GM20431 (cell line): ENCODE data around the gene CCDC149.

Experiments used
- in situ Hi-C: fragments of 300-500 bp; cut with MseI, MboI; formaldehyde crosslinking; loops from one replicate; pipeline ENCODE4 v1.15.0; 2020; ENCODE audit warnings: low sequenced_read_pairs; ENCODE audit not compliant: unreplicated experiment

CCDC149 gene

DNA sequence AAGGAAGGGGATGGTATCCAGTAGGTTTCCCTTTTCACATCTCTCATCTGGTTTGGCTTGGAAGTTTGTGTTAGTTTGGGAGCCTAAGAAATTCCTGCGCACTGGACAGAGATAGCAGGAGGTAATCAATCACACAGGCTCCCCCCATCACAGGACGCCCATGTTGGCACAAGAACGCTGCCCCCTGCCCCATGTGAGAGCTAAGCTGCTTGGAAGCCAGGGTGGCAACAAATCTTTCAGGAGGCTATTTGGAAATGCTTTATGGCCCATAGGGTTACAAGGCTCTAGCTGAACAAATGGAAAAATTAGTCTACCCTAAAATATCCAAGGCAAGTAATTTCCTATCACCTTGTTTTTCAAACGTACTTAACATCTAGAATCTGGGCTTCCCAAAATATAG, 63.5 kb downstream of the CCDC149 start:
- in situ Hi-C loops, result no loop called here

- in situ Hi-C loops, result no loop called here
Measured at GRCh38 chr4:24846716-24847115, 66.1 kb downstream of the CCDC149 start.

- in situ Hi-C loops, result no loop called here
Measured at GRCh38 chr4:24845902-24846301, 66.9 kb downstream of the CCDC149 start.

GRCh38 chr4:24845132-24845531, 67.7 kb downstream of the CCDC149 start:
- in situ Hi-C loops, result no loop called here

DNA sequence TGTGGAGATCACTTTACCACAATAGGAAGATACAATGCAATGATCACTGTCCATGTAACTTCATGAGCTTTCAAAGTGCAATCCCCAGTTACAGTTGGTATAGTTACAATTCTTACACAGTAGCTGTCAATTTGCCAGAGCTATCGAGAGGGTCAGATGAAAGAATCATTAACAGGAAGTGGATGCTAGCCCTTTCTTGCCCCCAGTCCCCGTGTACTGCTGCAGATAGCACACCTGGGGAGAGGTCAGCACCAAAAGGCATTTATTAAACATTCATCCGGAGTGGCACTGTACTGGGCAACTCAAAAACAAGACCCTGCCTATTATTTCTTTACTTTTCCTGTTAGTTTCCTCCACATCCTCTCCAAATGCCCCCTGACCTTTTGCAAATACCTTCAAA, 69.7 kb downstream of the CCDC149 start:
- in situ Hi-C loops, result no loop called here

- in situ Hi-C loops, result no loop called here
Measured at GRCh38 chr4:24842356-24842755, 70.5 kb downstream of the CCDC149 start.

- in situ Hi-C loops, result no loop called here
Measured at GRCh38 chr4:24840826-24841543, 71.9 kb downstream of the CCDC149 start.

DNA sequence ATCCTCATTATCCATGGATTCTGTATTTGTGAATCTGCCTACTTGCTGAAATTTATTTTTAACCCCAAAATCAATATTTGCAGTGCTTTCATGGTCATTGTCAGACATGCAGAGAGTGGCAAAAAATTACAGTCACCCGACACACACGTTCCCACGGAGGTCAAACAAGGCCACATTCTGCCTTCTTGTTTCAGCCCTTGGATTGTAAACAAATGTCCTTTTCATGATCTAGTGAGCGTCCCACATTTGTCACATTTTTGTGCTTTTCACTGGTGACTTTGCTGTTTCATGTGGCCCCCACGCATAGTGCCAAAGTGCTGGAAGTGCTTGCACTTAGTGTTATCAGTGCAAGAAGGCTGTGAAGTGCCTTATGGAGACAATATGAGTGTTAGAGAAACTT, 72.5 kb downstream of the CCDC149 start:
- in situ Hi-C loops, result no loop called here

DNA sequence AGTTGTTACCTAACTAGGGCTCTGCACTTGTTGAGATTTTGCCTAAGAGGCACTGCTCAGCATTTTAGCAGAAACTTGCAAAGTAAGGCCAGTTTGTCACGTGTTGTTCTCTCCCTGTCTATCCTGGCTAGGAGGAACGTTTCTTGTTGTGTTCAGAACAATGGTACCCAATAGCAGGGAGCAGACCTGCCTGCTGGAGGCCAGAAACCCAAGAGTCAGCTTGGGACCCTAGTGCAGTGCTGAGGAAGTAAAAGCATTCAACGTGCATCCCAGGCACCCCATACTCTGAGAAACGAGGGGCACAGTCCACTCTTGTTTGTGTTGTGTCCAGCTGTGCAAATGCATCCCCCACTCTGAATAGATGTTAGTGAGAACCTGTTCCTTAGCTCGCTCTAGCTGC, 75.1 kb downstream of the CCDC149 start:
- in situ Hi-C loops, result no loop called here

DNA sequence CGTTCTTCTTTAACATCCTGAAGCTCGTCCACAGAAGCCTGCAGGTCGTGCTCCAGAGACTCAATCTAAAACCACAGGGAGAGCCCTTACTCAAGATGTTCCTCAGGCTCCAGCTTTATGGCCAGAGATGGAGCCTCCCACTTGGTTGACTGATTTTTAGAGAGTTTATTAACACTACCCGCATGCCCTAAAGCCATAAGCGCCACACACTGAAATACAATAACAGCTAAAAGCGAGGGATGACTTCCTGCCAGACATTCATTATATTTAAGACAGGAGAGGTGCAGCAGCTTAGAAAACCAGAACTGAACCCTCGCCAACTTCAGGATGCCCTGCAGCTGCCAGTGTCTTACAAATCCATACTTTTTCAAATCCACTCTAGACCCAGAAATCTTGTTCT, 75.5 kb downstream of the CCDC149 start:
- in situ Hi-C loops, result no loop called here

GRCh38 chr4:24836661-24837242, 76.1 kb downstream of the CCDC149 start:
- in situ Hi-C loops, result no loop called here

GRCh38 chr4:24835696-24836095, 77.1 kb downstream of the CCDC149 start:
- in situ Hi-C loops, result no loop called here

DNA sequence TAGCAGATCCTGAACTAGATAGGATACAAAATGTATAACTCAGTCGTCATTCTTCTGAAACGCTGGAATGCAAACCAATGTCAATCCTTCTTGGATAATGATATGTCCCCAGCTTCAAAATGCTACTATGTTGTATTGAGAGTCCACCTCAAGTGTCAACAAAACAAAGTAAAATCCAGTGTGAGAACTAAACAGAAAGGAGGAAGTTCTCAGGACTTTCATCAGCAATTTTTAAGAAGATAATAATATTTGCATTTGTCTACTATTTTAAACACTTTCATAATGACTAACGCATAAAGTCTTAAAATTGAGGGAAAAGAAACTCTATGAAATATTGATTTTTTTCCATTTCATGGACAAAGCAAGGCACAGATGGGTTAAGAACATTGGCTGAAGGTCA, 81.2 kb downstream of the CCDC149 start:
- in situ Hi-C loops, result no loop called here

- in situ Hi-C loops, result no loop called here
Measured at GRCh38 chr4:24824720-24825119, 88.1 kb downstream of the CCDC149 start.

GRCh38 chr4:24820541-24820940, 92.3 kb downstream of the CCDC149 start:
- in situ Hi-C loops, result no loop called here

DNA sequence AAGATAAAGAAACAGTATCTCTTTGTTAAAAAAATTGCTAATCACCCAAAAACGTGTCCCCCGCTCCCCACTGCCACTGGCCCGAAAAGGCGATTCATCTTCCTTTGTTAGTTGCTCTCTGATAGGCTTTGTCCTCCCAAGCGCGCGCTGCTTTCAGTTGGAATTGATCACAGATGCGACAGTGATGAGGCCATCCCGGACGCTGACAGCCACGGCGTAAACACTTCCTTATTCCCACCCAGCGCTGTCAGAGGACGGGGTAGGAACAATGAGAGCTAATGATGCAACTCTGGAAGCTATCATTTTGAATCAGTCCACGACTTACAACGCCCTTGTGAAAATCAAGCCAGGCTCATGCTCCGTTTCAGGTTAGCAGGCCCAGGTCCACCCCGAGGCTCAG, 96.0 kb downstream of the CCDC149 start:
- in situ Hi-C loops, result no loop called here

DNA sequence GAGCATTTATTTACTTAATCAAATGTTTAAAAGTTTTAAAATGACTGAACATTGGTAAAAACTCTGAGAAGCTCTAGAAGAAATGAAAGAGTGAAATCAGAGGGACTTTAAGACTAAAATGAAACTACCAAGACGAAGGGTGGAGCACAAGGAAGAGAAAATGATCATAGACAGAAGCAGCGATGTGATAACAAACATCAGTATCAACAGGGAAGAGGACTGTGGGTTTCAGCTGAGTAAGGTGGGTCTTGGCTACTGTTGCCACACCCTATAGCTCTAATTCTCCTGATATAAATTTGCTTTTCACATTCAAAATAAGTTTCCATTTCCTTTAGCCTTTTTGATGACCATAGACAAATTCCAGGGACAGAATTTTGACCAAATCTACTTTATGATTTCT, 99.1 kb downstream of the CCDC149 start:
- in situ Hi-C loops, result no loop called here

DNA sequence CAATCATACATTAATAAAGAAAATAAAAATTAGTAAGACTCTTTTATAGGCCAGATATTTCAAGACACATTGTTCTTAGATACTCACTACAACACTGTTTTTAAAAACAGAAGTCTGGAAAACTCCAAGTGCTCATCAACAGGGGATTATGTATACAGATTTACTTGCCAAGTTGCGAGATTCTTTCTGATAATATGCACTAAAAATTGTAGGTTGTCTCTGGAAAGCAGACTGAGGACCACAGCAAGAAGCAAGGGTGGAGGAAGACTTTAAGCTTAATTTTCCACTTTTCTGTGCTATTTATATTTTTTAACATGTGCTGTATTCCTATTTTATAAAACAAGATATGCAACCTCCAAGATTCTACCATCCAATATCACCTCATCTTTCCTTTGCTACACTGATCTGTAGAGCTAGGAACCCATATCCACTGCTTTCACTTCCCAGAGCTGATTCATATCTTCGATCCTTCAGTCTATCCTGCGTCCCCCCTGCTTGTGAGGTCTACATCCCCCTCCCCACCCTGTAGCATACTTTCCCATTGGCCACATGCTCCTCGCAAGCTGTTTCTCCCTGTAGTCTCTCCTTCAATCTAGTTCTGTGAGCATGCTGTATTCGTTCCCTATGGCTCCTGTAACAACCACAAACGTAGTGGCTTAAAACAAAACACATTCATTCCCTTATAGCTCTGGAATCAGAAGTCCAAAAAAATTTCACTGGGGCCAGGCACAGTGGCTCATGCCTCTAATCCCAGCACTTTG, 101.8 kb downstream of the CCDC149 start:
- in situ Hi-C loops, result no loop called here

DNA sequence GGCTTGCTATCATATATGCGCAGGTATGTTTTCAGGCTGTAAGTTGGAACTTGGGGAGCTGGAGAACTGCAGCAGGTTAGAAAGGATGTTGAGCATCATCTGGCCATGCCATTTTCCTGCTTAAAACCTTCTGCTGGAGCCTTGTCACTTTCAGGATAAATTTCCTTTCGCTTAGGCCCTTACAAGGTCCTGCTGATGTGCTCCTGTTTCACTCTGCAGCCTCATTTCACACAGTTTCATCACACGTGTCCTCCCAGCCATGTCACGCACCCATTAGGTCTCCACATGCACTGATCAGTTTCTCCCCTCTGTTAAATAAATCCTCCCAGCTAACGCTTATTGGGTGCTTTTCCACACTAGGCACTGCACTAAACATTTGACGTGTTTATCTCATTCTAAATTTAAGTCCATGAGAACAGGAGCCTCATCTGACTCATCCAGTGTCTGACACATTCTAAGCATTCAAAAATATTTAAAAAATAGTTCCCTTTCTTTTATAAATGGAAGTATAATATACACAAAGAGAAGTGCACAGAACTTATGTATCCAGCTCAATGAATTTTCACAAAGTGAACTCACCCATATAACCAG, 102.9 kb downstream of the CCDC149 start:
- in situ Hi-C loops, result no loop called here

DNA sequence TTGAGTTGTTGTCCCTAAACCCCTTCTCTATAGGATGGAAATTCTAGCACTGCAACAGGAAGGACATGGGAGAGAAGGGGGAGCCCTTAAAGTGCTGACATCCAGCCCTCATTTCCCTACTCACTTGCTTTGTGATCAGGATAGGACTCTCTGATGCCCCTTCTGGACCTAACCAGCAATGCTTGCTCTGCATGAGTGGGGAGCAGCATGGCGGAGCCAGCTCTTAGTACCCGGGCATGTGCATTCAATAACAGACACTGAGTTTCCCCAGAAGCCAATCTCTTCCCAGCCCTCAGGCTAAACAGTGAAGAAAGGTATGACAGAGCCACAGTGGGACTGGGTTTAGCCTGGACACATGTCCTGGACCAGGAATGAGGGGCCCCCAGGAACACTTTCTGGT, 103.5 kb downstream of the CCDC149 start:
- in situ Hi-C loops, result no loop called here

DNA sequence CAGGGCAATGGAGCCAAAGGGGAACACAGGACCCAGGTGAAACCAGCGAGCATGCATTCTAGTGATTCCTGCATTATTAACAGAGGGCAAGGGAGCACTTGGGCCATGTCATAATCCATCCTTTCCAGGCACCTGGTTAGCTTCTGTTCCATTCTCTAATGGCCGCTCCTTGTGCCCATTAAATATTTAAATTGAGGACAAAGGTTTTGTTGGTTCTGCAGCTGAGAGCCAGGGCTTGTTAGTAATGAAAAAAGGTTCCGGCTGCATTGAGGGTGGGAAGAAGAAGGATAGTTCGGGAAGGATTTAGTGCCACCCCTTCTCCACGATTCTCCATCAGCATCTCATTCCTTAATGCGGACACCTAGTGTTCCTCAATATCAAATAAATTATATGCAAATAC, 103.9 kb downstream of the CCDC149 start:
- in situ Hi-C loops, result no loop called here
